ENCODE results near the gene TCL1B. TPM values are rescaled to one million over a fixed set of nuclear protein-coding genes. Genes with fewer than 3 reads are reported as not detected.
"Not testable (repeated sequence)": the region's sequence is repeated elsewhere in the genome, so short reads cannot be mapped to it uniquely, and the experiment has no call there.

The TCL1B gene
- total RNA-seq, 1 donor from 2014 or later, result not detected

GRCh38 chr14:95663226-95663797 lies 22.9 kb upstream of the TCL1B start:
- TF ChIP-seq CTCF (IDR thresholded peaks at IDR 0.05; ENCODE audit: borderline replicate concordance), result no peak
- no peaks in the 10 kb centered on the region for H3K9me3 ChIP-seq (replicated peaks)
- intact Hi-C loops (cut with micrococcal nuclease), result no loop called here
- H3K27me3 ChIP-seq (ENCODE audit: low read depth), result peaks cover 65% of the 10 kb centered on the region
- DNase-seq, result no peak
- H3K4me3 ChIP-seq, result no peak overlapping the region
- no peak overlapping the region for H3K27ac ChIP-seq (replicated peaks)
- H3K36me3 ChIP-seq, result no peaks in the 10 kb centered on the region
- peaks cover 14% of the 10 kb centered on the region for H3K4me1 ChIP-seq

GRCh38 chr14:95664066-95664465 lies 22.2 kb upstream of the TCL1B start:
- no peaks in the 10 kb centered on the region for H3K36me3 ChIP-seq
- no peaks in the 10 kb centered on the region for H3K9me3 ChIP-seq (replicated peaks)
- DNase-seq, result no peak
- intact Hi-C loops (cut with micrococcal nuclease), result no loop called here
- peaks cover 14% of the 10 kb centered on the region for H3K4me1 ChIP-seq
- TF ChIP-seq CTCF (IDR thresholded peaks at IDR 0.05; ENCODE audit: borderline replicate concordance), result no peak
- no peak overlapping the region for H3K4me3 ChIP-seq
- peaks cover 65% of the 10 kb centered on the region for H3K27me3 ChIP-seq (ENCODE audit: low read depth)
- no peak overlapping the region for H3K27ac ChIP-seq (replicated peaks)

GRCh38 chr14:95664546-95664945 lies 21.7 kb upstream of the TCL1B start:
- Histone ChIP-seq H3K27me3 (ENCODE audit: low read depth) (peaks cover 65% of the 10 kb centered on the region), H3K27ac (replicated peaks) (no peak overlapping the region), H3K9me3 (replicated peaks) (no peaks in the 10 kb centered on the region), H3K4me1 (peaks cover 14% of the 10 kb centered on the region), H3K4me3 (no peak overlapping the region), H3K36me3 (no peaks in the 10 kb centered on the region)
- intact Hi-C loops (cut with micrococcal nuclease), result no loop called here
- TF ChIP-seq CTCF (IDR thresholded peaks at IDR 0.05; ENCODE audit: borderline replicate concordance), result no peak
- no peak for DNase-seq

GRCh38 chr14:95665530-95665929 lies 20.7 kb upstream of the TCL1B start:
- H3K27me3 ChIP-seq (ENCODE audit: low read depth), result peaks cover 65% of the 10 kb centered on the region
- H3K4me3 ChIP-seq; H3K36me3 ChIP-seq; H3K27ac ChIP-seq (replicated peaks); H3K9me3 ChIP-seq (replicated peaks); intact Hi-C loops (cut with micrococcal nuclease); DNase-seq: not testable (repeated sequence)
- peaks cover 14% of the 10 kb centered on the region for H3K4me1 ChIP-seq

GRCh38 chr14:95666450-95666849 lies 19.8 kb upstream of the TCL1B start:
- no peak for DNase-seq
- Histone ChIP-seq H3K27ac (replicated peaks) (no peak overlapping the region), H3K27me3 (ENCODE audit: low read depth) (peaks cover 65% of the 10 kb centered on the region), H3K4me1 (peaks cover 14% of the 10 kb centered on the region), H3K36me3 (no peaks in the 10 kb centered on the region), H3K4me3 (no peak overlapping the region), H3K9me3 (replicated peaks) (no peaks in the 10 kb centered on the region)
- intact Hi-C loops (cut with micrococcal nuclease), result no loop called here
- TF ChIP-seq CTCF (IDR thresholded peaks at IDR 0.05; ENCODE audit: borderline replicate concordance), result no peak

GRCh38 chr14:95667249-95667693 lies 19.0 kb upstream of the TCL1B start:
- Histone ChIP-seq H3K27me3 (ENCODE audit: low read depth) (peaks cover 65% of the 10 kb centered on the region), H3K4me3 (no peak overlapping the region), H3K9me3 (replicated peaks) (no peaks in the 10 kb centered on the region), H3K4me1 (peaks cover 14% of the 10 kb centered on the region), H3K36me3 (no peaks in the 10 kb centered on the region), H3K27ac (replicated peaks) (no peak overlapping the region)
- no peak for DNase-seq
- no peak for TF ChIP-seq CTCF (IDR thresholded peaks at IDR 0.05; ENCODE audit: borderline replicate concordance)
- intact Hi-C loops (cut with micrococcal nuclease), result no loop called here

Measured in left ventricle myocardium inferior (tissue), 1 donor.